A673 (cell line): ENCODE data around the gene OPRL1. TPM values are rescaled to one million over a fixed set of nuclear protein-coding genes. Genes with fewer than 3 reads are reported as not detected.

ENCODE experiments used
- BruUV-seq: library from RNA; stranded (reverse); fragments of 400-500 nt; replicated peaks from 2 replicates; lab custom pipeline; 2021; lab: Mats Ljungman, UMichigan
- CTCF ChIA-PET: fragments of 300-600 bp; sonication (Branson Sonifier 250); formaldehyde crosslinking; loops from one replicate; lab custom pipeline; 2022; ENCODE audit warnings: antibody characterized with exemption; lab: Charles Lee
- POLR2A ChIA-PET: fragments of 300-600 bp; sonication (Branson Sonifier 250); formaldehyde crosslinking; loops from one replicate; lab custom pipeline; 2022; ENCODE audit warnings: antibody characterized with exemption; ENCODE audit not compliant: low non-redundant PET; lab: Charles Lee
- DNase-seq: peaks from one replicate; pipeline ENCODE4 v3.0.0-alpha.2; 2015; ENCODE audit warnings: low spot score
- H3K27ac ChIP-seq: fragments of 200-600 bp; sonication (generic); 2 replicates; pipeline ENCODE4 v1.5.1; 2016; ENCODE audit warnings: mixed run types, low read depth, mild to moderate bottlenecking, mixed read lengths, antibody characterized with exemption, low read length; ENCODE audit not compliant: poor library complexity, severe bottlenecking
- H3K27me3 ChIP-seq: fragments of 200-600 bp; sonication (generic); replicated peaks from 2 replicates; pipeline ENCODE4 v1.6.1; 2017; ENCODE audit warnings: mixed run types, low read depth, mild to moderate bottlenecking, mixed read lengths, antibody characterized with exemption, low read length; ENCODE audit not compliant: insufficient read depth, poor library complexity
- H3K36me3 ChIP-seq: fragments of 200-600 bp; sonication (generic); 2 replicates; pipeline ENCODE4 v1.6.1; 2016; ENCODE audit warnings: mixed run types, mild to moderate bottlenecking, mixed read lengths, antibody characterized with exemption, low read length; ENCODE audit not compliant: insufficient read depth, poor library complexity, severe bottlenecking
- H3K4me1 ChIP-seq: fragments of 200-600 bp; sonication (generic); 2 replicates; pipeline ENCODE4 v1.6.1; 2017; ENCODE audit warnings: mixed run types, mild to moderate bottlenecking, mixed read lengths, antibody characterized with exemption, low read length; ENCODE audit not compliant: insufficient read depth, poor library complexity, severe bottlenecking
- H3K4me3 ChIP-seq: fragments of 200-600 bp; sonication (generic); 2 replicates; pipeline ENCODE4 v1.5.1; 2016; ENCODE audit warnings: low read depth, mixed run types, mild to moderate bottlenecking, mixed read lengths, low read length; ENCODE audit not compliant: poor library complexity, severe bottlenecking
- H3K9me3 ChIP-seq: fragments of 200-600 bp; sonication (generic); 2 replicates; pipeline ENCODE4 v1.6.1; 2016; ENCODE audit warnings: mixed run types, low read depth, mild to moderate bottlenecking, mixed read lengths, antibody characterized with exemption, low read length; ENCODE audit not compliant: poor library complexity, severe bottlenecking
- EZH2 ChIP-seq: fragments of 200-600 bp; sonication (generic); IDR thresholded peaks from 2 replicates; pipeline ENCODE4 v1.6.1; 2017; ENCODE audit warnings: borderline replicate concordance, low read depth, mild to moderate bottlenecking, mixed read lengths, antibody characterized with exemption, low read length; ENCODE audit not compliant: poor library complexity, severe bottlenecking
- intact Hi-C: fragments of 100-400 bp; cut with micrococcal nuclease; formaldehyde crosslinking; loops from one replicate; pipeline ENCODE4 v1.10.0; 2022; ENCODE audit not compliant: unreplicated experiment
- total RNA-seq: library from RNA; stranded (reverse); gene quantifications from 2 replicates; pipeline ENCODE4 v1.2.3, GENCODE V29; 2021
- TF ChIP-seq, protein P1 (sequence below): fragments of 300-800, 200-600 bp; sonication (generic); conservative IDR thresholded peaks from 2 replicates; pipeline ENCODE4 v1.5.1; 2017; ENCODE audit warnings: low read depth, mild to moderate bottlenecking, antibody characterized with exemption, low read length, moderate library complexity, mixed read lengths

Gene OPRL1
- total RNA-seq, 1 experiment from 2014 or later, result 0.32 TPM

GRCh38 chr20:64110411-64111068 is 30.7 kb downstream of the OPRL1 start:
- intact Hi-C loops, result no loop called here
- TF ChIP-seq EZH2, result no peak
- Histone ChIP-seq H3K36me3 (no peaks in the 10 kb centered on the region), H3K27me3 (no peaks in the 10 kb centered on the region), H3K27ac (no peak overlapping the region), H3K4me3 (no peak overlapping the region), H3K4me1 (no peaks in the 10 kb centered on the region), H3K9me3 (no peaks in the 10 kb centered on the region)
- POLR2A ChIA-PET, result no interaction called here
- DNase-seq, result no peak
- BruUV-seq, result no TSS peak
- CTCF ChIA-PET, result no interaction called here

DNA sequence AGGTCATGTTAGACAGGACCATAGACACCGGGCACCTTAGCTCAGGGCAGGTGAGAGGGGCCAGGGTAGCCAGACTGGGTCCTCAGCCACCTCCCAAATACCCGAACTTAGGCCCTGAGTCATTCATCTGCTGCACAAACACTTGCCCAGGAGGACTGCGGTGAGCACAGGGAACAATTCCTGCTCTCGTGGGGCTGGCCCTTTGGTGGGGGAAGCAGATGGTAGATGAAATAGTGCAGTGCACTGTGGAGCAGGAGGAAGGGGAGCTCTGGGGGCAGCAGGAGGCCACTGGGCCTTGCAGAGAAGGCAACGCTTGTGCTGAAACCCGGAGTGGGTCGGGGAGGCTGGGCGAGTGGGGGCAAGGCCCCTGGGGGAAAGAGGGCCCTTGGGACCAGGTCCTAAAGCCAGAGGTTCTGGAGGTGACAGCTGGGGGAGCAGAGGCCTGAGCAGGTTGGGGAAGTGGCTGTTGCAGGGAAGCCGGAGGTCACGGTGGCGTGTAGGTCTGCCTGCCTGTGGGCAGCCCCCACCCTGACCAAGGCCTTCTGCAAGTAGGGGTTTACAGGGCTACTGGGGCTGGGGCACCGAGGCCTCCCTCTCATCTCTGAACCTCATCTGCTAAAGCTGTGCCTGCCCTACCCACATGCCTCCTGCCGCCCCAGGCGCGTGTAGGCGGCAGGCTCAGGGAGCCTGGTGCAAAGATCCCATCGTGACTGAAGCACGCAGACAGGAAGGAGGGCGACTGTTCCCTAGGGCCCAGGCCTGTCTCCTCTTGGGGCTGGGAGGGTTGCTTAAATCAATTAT is 32.2 kb downstream of the OPRL1 start:
- intact Hi-C loops, result no loop called here
- peak; percentile 53 for DNase-seq
- CTCF ChIA-PET, result no interaction called here
- Histone ChIP-seq H3K27me3 (no peaks in the 10 kb centered on the region), H3K4me1 (no peaks in the 10 kb centered on the region), H3K4me3 (no peak overlapping the region), H3K36me3 (no peaks in the 10 kb centered on the region), H3K27ac (no peak overlapping the region), H3K9me3 (no peaks in the 10 kb centered on the region)
- BruUV-seq, result no TSS peak
- TF ChIP-seq, protein P1, sequence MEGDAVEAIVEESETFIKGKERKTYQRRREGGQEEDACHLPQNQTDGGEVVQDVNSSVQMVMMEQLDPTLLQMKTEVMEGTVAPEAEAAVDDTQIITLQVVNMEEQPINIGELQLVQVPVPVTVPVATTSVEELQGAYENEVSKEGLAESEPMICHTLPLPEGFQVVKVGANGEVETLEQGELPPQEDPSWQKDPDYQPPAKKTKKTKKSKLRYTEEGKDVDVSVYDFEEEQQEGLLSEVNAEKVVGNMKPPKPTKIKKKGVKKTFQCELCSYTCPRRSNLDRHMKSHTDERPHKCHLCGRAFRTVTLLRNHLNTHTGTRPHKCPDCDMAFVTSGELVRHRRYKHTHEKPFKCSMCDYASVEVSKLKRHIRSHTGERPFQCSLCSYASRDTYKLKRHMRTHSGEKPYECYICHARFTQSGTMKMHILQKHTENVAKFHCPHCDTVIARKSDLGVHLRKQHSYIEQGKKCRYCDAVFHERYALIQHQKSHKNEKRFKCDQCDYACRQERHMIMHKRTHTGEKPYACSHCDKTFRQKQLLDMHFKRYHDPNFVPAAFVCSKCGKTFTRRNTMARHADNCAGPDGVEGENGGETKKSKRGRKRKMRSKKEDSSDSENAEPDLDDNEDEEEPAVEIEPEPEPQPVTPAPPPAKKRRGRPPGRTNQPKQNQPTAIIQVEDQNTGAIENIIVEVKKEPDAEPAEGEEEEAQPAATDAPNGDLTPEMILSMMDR, result no peak
- no peak for TF ChIP-seq EZH2
- POLR2A ChIA-PET, result no interaction called here

DNA sequence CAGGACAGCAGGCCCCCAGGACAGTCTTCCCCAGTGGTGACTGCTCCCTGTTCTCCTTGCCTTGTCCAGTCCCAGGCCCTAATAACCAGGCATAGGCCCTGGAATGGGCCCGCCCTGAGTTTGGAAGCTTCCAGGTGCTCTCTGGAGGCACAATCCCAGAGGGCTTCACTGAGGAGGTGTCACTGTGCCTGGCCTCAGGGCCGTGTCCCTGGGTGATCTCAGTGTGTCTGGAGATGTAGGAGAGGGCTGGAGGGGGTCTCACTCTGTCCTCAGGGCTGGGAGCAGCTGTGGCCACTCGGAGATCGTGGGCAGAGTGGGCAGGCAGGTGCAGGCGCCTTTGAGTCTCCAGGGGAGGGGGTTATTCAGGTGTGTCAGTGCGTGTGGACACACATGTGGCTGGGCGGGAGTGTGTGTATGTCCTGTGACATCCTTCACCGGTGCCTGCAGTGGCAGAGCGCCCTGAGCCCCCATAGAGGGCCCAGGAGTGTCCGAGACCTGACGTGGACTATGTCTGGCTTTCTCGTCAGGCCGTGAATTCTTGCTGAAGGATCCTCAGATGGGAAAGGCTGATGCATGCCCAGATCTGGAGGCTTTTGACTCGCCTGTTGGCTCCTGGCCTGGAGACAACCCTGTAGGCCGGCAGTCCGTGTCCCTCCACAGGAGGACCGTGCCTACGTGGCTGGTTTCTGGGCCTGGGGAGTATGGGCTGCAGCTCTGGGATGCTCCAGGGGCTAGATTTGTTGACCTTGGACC is 33.0 kb downstream of the OPRL1 start:
- DNase-seq, result no peak
- H3K4me3 ChIP-seq, result no peak overlapping the region
- no peaks in the 10 kb centered on the region for H3K36me3 ChIP-seq
- BruUV-seq, result no TSS peak
- H3K4me1 ChIP-seq, result no peaks in the 10 kb centered on the region
- TF ChIP-seq, protein P1, result no peak
- TF ChIP-seq EZH2, result no peak
- H3K27ac ChIP-seq, result no peak overlapping the region
- ChIA-PET POLR2A (no interaction called here), CTCF (no interaction called here)
- H3K27me3 ChIP-seq, result no peaks in the 10 kb centered on the region
- intact Hi-C loops, result no loop called here
- H3K9me3 ChIP-seq, result no peaks in the 10 kb centered on the region
